ENCODE measurements around the gene TP53INP2.
A peak's percentile ranks its signal among the peaks of the same experiment; 100 is the strongest.
"Not testable (repeated sequence)": the region's sequence is repeated elsewhere in the genome, so short reads cannot be mapped to it uniquely, and the experiment has no call there.

Gene TP53INP2, protein sequence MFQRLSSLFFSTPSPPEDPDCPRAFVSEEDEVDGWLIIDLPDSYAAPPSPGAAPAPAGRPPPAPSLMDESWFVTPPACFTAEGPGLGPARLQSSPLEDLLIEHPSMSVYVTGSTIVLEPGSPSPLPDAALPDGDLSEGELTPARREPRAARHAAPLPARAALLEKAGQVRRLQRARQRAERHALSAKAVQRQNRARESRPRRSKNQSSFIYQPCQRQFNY

DNA sequence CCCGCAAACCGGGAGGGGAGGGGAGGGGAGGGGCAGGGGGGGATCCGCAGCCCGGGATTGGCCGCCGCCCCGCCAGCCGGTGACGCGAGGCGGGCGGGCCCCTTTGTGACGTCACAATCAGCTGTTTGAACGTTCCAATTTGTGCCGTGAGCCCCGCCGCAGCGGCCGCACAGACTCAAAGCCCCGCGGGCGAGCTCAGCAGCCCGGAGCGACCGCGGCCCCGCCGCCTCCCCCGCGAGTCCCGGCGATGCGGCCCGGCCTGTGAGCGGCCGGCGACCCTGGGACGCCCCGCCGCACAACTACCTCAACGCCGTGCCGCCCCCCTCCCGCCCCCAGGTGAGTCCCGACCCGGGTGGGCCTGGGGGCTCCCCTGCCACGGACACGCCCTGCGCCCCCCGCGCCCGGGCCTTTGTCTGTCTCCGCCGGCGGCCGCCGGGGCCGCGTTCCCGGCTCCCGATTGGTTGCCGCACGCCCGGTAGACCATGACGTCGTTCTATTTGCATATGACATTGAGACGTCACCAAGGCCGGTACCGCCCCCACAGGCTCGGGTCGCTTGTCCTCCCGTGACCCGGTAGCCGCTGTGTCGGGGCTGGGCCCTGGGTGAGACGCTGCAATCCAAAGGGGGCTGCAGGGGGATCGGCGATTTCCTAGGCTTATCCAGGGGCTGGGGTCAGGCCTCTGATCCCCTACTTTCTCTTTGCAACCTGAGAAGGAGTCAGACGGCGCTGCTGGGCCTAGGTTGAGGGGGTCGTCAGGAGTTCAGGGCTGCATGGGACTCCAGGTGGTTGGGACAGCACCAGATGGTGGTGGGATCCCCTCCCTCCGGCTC, at the start of gene TP53INP2:
Gene TP53INP2 (plus strand): TSS at position 168 of the 831 bp plus-strand sequence. CDS start 4,396 bp downstream, outside the sequence.
- peak; percentile 92 for DNase-seq

DNA sequence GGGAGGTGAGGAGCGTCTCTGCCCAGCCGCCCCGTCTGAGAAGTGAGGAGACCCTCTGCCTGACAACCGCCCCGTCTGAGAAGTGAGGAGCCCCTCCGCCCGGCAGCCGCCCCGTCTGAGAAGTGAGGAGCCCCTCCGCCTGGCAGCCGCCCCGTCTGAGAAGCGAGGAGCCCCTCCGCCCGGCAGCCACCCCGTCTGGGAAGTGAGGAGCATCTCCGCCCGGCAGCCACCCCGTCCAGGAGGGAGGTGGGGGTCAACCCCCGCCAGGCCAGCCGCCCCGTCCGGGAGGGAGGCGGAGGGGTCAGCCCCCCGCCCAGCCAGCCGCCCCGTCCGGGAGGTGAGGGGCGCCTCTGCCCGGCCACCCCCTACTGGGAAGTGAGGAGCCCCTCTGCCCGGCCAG, 45.5 kb upstream of the TP53INP2 start:
- not testable (repeated sequence) for DNase-seq

DNA sequence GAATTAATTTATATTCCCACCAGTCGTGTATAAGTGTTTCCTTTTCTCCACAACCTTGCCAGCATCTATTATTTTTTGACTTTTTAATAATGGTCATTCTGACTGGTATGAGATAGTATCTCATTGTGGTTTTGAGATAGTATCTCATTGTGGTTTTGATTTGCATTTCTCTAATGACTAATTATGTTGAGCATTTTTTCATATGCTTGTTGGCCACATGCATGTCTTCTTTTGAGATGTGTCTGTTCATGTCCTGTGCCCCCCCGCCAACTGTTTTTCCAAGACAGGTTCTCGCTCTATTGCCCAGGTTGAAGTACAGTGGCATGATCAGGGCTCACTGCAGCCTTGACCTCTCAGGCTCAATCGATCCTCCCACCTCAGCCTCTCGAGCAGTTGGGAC, 42.3 kb upstream of the TP53INP2 start:
- DNase-seq = not testable (repeated sequence)

- DNase-seq = no peak
Measured at GRCh38 chr20:34663213-34663943, 40.8 kb upstream of the TP53INP2 start.

GRCh38 chr20:34664751-34665150, 39.4 kb upstream of the TP53INP2 start:
- not testable (repeated sequence) for DNase-seq

DNA sequence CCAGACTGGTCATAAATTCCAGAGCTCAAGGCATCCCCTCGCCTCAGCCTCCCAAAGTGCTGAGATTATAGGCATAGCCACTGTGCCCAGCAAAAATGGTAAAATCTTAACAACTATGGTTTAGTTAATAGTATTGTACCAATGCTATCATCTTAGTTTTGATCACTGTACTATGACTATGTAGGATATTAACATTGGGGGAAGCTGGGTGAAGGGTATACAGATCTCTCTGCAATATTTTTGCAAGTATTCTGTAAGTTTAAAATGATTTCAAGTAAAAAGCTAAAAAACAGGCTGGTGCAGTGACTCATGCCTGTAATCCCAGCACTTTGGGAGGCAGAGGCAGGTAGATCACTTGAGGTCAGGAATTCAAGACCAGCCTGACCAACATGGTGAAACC, 35.0 kb upstream of the TP53INP2 start:
- DNase-seq = no peak

- DNase-seq = no peak
Measured at GRCh38 chr20:34673412-34673811, 30.7 kb upstream of the TP53INP2 start.

DNA sequence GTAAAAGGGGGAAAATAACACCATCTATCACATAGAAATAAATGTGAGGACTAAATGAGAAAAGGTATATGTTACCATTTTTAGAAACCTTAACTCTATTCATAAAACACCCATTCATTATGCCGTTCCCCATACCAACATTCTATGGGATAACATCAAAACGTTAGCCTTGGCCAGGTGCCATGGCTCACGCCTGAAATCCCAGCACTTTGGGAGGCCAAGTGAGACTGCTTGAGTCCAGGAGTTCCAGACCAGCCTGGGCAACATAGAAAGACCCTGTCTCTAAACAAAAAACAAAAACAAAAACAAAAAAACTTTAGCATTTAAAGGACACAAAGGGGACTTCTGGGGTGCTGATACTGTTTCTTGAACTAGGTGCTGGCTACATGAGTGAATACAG, 28.6 kb upstream of the TP53INP2 start:
- no peak for DNase-seq

- no peak for DNase-seq
Measured at GRCh38 chr20:34675993-34676641, 28.0 kb upstream of the TP53INP2 start.

- peak; percentile 98 for DNase-seq
Measured at GRCh38 chr20:34676642-34677373, 27.3 kb upstream of the TP53INP2 start, which contains the start of gene PIGU. TSS of gene PIGU (minus strand) at chr20:34677092. CDS start at chr20:34677085, 7 bp downstream.

GRCh38 chr20:34680586-34681175, 23.5 kb upstream of the TP53INP2 start:
- DNase-seq = no peak

- DNase-seq = no peak
Measured at GRCh38 chr20:34683667-34684066, 20.5 kb upstream of the TP53INP2 start.

DNA sequence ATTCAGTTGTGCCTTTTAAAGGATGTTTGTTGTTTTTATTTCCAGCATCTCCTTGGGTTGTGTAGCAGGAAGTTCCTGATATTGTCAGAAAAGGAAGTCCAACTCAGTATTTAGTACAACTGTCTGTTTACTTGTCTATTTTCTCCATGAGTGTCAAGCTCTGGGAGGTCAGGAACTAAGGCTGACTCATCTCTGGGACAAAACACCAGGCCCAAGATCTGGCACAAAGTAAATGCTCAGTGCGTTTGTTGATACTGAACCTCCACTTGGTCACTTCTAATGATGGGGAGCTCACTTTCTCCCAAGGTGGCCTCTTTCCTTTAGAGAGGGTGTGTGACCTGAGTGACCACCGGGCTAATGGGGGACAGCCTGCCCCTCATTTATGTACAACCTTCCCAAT, 14.7 kb upstream of the TP53INP2 start:
- DNase-seq = no peak

DNA sequence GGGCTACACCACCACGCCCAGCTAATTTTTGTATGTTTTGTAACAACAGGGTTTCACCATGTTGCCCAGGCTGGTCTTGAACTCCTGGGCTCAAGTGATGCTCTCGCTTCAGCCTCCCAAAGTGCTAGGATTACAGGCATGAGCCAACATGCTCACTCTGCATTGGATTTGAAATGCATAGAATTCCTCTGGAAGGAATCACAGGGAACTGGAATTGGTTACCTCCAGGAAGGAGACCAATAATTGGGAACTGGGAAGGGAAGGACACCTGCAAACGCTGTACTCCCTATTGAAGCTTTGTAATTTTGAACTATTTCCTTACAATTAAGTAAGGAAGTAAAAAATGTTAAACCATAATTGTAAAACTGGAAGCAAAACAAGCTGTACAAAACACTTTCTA, 12.3 kb upstream of the TP53INP2 start:
- no peak for DNase-seq

DNA sequence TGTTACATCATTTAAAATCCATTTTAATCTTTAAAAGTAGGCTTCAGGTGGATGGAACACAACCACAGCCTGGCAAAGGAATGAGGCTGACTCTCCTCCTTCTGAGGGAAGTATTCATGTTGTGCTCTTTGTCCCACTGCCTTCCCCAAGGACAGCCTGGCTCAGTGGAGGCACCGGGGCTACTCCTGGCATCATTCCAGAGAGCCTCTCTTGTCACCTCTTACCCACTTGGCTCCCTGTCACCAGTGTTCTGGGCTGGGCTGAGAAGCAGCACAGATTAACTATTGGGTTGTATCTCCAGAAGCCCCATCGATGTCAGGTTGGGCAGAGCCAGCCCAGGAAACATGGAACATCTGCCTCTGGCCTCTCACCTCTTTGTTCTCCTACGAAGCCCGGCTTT, 10.7 kb upstream of the TP53INP2 start:
- no peak for DNase-seq

GRCh38 chr20:34701405-34702085, 2.6 kb upstream of the TP53INP2 start:
- DNase-seq = no peak

DNA sequence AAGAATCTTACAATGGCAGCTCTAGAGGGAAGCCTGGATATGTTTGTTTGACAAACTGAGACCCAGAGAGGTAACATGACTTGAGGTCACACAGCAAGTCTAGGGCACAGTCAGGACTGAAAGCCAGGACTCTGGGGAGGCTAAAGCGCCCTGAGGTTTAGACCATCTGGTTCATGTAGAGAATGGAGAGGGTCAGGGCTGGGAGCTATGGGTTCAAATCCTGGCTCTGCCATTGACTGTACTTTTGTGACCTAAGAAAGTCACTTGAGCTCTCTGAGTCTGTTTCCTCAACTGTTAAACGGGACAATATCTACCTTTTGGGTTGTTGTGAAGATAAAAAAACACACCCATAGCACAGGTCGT, 1.1 kb upstream of the TP53INP2 start:
- DNase-seq = no peak

DNA sequence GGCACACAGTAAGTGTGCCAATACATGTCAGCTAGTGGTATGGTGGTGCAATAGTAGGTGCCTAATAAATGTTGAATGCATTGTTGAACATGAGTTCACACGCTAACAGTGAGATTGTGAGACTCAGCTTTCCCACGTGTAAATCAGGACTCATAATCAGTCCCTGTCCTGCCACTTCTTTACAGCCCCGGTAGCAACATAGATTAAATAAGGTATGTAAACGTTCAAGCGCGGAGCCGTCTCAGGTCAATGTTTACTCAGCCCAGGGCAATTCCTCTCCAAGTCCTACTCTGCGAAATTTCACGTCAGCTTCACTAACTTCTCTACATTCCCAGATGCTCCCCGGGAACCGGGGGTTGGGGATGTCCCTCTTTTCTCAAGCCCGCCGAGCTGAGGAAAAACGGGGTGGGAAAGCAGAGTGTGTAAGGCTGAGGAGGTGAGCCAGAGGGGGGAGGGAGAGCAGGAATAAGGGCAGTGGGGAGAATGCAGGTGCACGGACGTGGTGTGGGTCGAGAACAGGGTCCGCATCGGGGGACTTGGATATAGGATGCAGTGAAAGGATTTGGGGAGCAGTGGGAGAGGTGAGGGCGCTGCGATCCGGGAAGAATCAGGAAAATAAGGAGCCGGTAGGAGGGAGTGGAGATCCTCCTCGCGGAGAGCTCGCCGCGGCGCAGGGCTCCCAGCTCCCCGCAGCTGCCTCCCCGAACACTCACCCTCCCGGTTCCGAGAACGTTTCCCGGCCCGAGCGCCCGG, 544 bp upstream of the TP53INP2 start:
- no peak for DNase-seq

GRCh38 chr20:34705008-34705396, 858 bp downstream of the TP53INP2 start:
- no peak for DNase-seq

Measured in midbrain (tissue), 1 donor.